Measurements from ENCODE around the gene LMBRD1.

DNA sequence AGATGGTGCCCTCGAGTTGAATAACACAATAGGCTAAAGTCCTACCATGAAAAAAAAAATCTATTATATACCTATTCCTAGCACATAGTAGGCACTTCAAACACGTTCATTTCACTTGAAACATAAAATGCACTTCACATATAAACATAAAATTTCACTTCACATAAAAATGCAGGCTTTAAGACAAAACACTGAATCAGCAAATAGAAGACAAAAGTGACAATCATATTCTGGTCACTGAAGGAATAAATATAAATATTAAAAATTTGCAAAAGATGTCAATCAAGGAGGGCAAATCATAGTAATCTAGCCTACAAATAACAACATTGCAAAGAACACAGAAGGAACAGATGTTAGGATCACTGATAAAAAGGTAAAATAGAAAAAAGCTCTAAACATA, 153.1 kb downstream of the LMBRD1 start:
- TF ChIP-seq, protein P1, sequence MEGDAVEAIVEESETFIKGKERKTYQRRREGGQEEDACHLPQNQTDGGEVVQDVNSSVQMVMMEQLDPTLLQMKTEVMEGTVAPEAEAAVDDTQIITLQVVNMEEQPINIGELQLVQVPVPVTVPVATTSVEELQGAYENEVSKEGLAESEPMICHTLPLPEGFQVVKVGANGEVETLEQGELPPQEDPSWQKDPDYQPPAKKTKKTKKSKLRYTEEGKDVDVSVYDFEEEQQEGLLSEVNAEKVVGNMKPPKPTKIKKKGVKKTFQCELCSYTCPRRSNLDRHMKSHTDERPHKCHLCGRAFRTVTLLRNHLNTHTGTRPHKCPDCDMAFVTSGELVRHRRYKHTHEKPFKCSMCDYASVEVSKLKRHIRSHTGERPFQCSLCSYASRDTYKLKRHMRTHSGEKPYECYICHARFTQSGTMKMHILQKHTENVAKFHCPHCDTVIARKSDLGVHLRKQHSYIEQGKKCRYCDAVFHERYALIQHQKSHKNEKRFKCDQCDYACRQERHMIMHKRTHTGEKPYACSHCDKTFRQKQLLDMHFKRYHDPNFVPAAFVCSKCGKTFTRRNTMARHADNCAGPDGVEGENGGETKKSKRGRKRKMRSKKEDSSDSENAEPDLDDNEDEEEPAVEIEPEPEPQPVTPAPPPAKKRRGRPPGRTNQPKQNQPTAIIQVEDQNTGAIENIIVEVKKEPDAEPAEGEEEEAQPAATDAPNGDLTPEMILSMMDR (IDR thresholded peaks at IDR 0.05), result no peak
- no peak for TF ChIP-seq EP300 (IDR thresholded peaks at IDR 0.05; ENCODE audit: low read depth)
- no peak for TF ChIP-seq POLR2A (IDR thresholded peaks at IDR 0.05)
- TF ChIP-seq POLR2AphosphoS5 (IDR thresholded peaks at IDR 0.05), result no peak

Data from transverse colon (tissue), 4 donors.